CD14-positive monocyte (primary cell): ENCODE results near the gene SYNDIG1L. TPM values are rescaled to one million over a fixed set of nuclear protein-coding genes. Genes with fewer than 3 reads are reported as not detected.
A peak's percentile ranks its signal among the peaks of the same experiment; 100 is the strongest.

ENCODE experiments used
- DNase-seq, 3 donors: peaks; one replicate each; pipeline ENCODE4 v3.0.0-alpha.2; 2011 to 2022
- H2AFZ ChIP-seq: 2 replicates; pipeline ENCODE4 v1.6.0; 2012; ENCODE audit warnings: mild to moderate bottlenecking, low read depth, low read length, inconsistent platforms; ENCODE audit not compliant: insufficient read depth, poor library complexity, severe bottlenecking
- H3K27ac ChIP-seq, 2 donors: 1 replicate in 1 of 2; 2 replicates in 1 of 2; pipeline ENCODE4 v1.5.1; 2012 to 2013; ENCODE audit warnings: low read length in 2 of 2, control low read depth in 1 of 2, inconsistent platforms in 1 of 2, low read depth in 1 of 2, mild to moderate bottlenecking in 1 of 2
- H3K27me3 ChIP-seq, 2 donors: one replicate each; pipeline versions ENCODE4 v1.6.0 to v1.6.1; 2011 to 2013; ENCODE audit warnings: low read length in 2 of 2; ENCODE audit not compliant: control insufficient read depth in 2 of 2, insufficient read depth in 2 of 2
- H3K36me3 ChIP-seq, 2 donors: replicated peaks in 1 of 2; 1 replicate in 1 of 2; 2 replicates in 1 of 2; pipeline versions ENCODE4 v1.5.1 to v1.6.1; 2012 to 2013; ENCODE audit warnings: low read length in 2 of 2, control low read depth in 1 of 2, inconsistent platforms in 1 of 2, mild to moderate bottlenecking in 1 of 2; ENCODE audit not compliant: insufficient read depth in 2 of 2, control insufficient read depth in 1 of 2
- H3K4me1 ChIP-seq, 2 donors: 1 replicate in 1 of 2; 2 replicates in 1 of 2; pipeline versions ENCODE4 v1.5.1 to v1.6.1; 2012 to 2013; ENCODE audit warnings: low read length in 2 of 2, control low read depth in 1 of 2, inconsistent platforms in 1 of 2, mild to moderate bottlenecking in 1 of 2, moderate library complexity in 1 of 2; ENCODE audit not compliant: insufficient read depth in 2 of 2, control insufficient read depth in 1 of 2
- H3K4me2 ChIP-seq: replicated peaks from 2 replicates; pipeline ENCODE3; 2012; ENCODE audit warnings: low read length, moderate library complexity, mild to moderate bottlenecking; ENCODE audit not compliant: poor library complexity, severe bottlenecking; ENCODE audit errors: extremely low read depth
- H3K4me3 ChIP-seq, 3 experiments: fragments of 200-600 bp in 1 of 3; sonication (generic) in 1 of 3; replicated peaks in 1 of 3; 1 replicate in 2 of 3; 2 replicates in 1 of 3; pipeline ENCODE4 v1.5.1; 2011 to 2013; ENCODE audit warnings: low read length in 3 of 3, mild to moderate bottlenecking in 3 of 3, control low read depth in 2 of 3, low read depth in 2 of 3, inconsistent platforms in 1 of 3, moderate library complexity in 1 of 3
- H3K79me2 ChIP-seq: 2 replicates; pipeline ENCODE4 v1.6.0; 2012; ENCODE audit warnings: mild to moderate bottlenecking, control low read depth, inconsistent platforms, low read length, moderate library complexity; ENCODE audit not compliant: insufficient read depth
- H3K9ac ChIP-seq: 2 replicates; pipeline ENCODE4 v1.6.0; 2017; ENCODE audit warnings: low read length, mild to moderate bottlenecking; ENCODE audit not compliant: insufficient read depth, poor library complexity, severe bottlenecking
- H3K9me3 ChIP-seq, 2 donors: replicated peaks in 1 of 2; 1 replicate in 1 of 2; 2 replicates in 1 of 2; pipeline versions ENCODE4 v1.5.1 to v1.6.1; 2012 to 2013; ENCODE audit warnings: low read length in 2 of 2, control low read depth in 1 of 2; ENCODE audit not compliant: control insufficient read depth in 1 of 2, insufficient read depth in 1 of 2
- H4K20me1 ChIP-seq: 2 replicates; pipeline ENCODE4 v1.6.0; 2012; ENCODE audit warnings: mild to moderate bottlenecking, low read length, control low read depth, moderate library complexity; ENCODE audit not compliant: insufficient read depth
- H3K27ac Mint-ChIP-seq, 7 donors: one replicate each; pipeline ENCODE4 v1.8.0; 2020; ENCODE audit warnings: mild to moderate bottlenecking in 7 of 7, mixed read lengths in 7 of 7, moderate library complexity in 6 of 7, inconsistent platforms in 2 of 7
- H3K27me3 Mint-ChIP-seq, 3 donors: one replicate each; pipeline ENCODE4 v1.8.0; 2021 to 2022; ENCODE audit warnings: low read depth in 3 of 3, mild to moderate bottlenecking in 3 of 3, mixed read lengths in 3 of 3, moderate library complexity in 3 of 3, inconsistent platforms in 1 of 3
- H3K36me3 Mint-ChIP-seq, 2 donors: one replicate each; pipeline ENCODE4 v1.8.0; 2020; ENCODE audit warnings: mixed read lengths in 2 of 2, inconsistent platforms in 1 of 2, mild to moderate bottlenecking in 1 of 2
- H3K4me1 Mint-ChIP-seq: one replicate; pipeline ENCODE4 v1.8.0; 2020; ENCODE audit warnings: mild to moderate bottlenecking, mixed read lengths
- H3K4me3 Mint-ChIP-seq, 2 donors: one replicate each; pipeline ENCODE4 v1.8.0; 2020; ENCODE audit warnings: mild to moderate bottlenecking in 2 of 2, mixed read lengths in 2 of 2, moderate library complexity in 1 of 2
- H3K9me3 Mint-ChIP-seq, 7 donors: one replicate each; pipeline ENCODE4 v1.8.0; 2020 to 2022; ENCODE audit warnings: mixed read lengths in 7 of 7, mild to moderate bottlenecking in 6 of 7, moderate library complexity in 6 of 7, inconsistent platforms in 2 of 7
- CTCF ChIP-seq: fragments of 200-600 bp; IDR thresholded peaks from one replicate; pipeline ENCODE4 v1.8.0; 2022; ENCODE audit warnings: antibody characterized with exemption, mild to moderate bottlenecking
- WGBS: methylation state at CpG from one replicate; pipeline ENCODE4 v1.1.5; 2013; ENCODE audit warnings: missing lambda C conversion rate; ENCODE audit not compliant: insufficient coverage; 5-methylcytosine and 5-hydroxymethylcytosine counted together
- intact Hi-C, 2 donors: fragments of 100-400 bp; cut with micrococcal nuclease; formaldehyde crosslinking; loops; one replicate each; pipeline versions ENCODE4 v1.15.0 to v1.15.1; 2023
- polyA plus RNA-seq, 3 donors: library from polyadenylated mRNA; depleted of rRNA in 1 of 3; unstranded in 2 of 3; stranded (reverse) in 1 of 3; fragments of 300-500 nt in 2 of 3; fragments of >200 nt in 1 of 3; fragmentation: Illumina TruSeq in 2 of 3; gene quantifications; 1 replicate in 2 of 3; 2 replicates in 1 of 3; pipeline ENCODE4 v1.2.3, GENCODE V29; 2012 to 2021

Gene SYNDIG1L
- polyA plus RNA-seq, 3 donors, result not detected

- H4K20me1 ChIP-seq, result peaks cover 5% of the 10 kb centered on the region
- no peak for DNase-seq
- no peaks in the 10 kb centered on the region for H3K79me2 ChIP-seq
- Mint-ChIP-seq H3K27me3 (peaks cover 4 to 12% (median 4%) of the 10 kb centered on the region in 3 donors), H3K4me1 (peaks cover 4% of the 10 kb centered on the region), H3K27ac (no peak overlapping the region), H3K36me3 (no peaks in the 10 kb centered on the region), H3K9me3 (no peaks in the 10 kb centered on the region), H3K4me3 (no peak overlapping the region)
- H3K27ac ChIP-seq, result no peak overlapping the region
- no peak overlapping the region for H3K4me3 ChIP-seq
- intact Hi-C loops, result no loop called here
- H3K9ac ChIP-seq, result no peak overlapping the region
- no peak for TF ChIP-seq CTCF
- H3K4me2 ChIP-seq, result no peak overlapping the region
- no peaks in the 10 kb centered on the region for H3K9me3 ChIP-seq
- no peaks in the 10 kb centered on the region for H3K27me3 ChIP-seq
- H2AFZ ChIP-seq, result no peak overlapping the region
- no peaks in the 10 kb centered on the region for H3K4me1 ChIP-seq
- 51% methylated on average over 6 of the region's 6 CpGs for WGBS
- no peaks in the 10 kb centered on the region for H3K36me3 ChIP-seq
These were observed 34.0 kb upstream of the SYNDIG1L start for GRCh38 chr14:74459976-74460375.

- intact Hi-C loops, result no loop called here
- 75% methylated on average over 10 of the region's 10 CpGs for WGBS
- Mint-ChIP-seq H3K27ac (no peak overlapping the region), H3K4me1 (peaks cover 4% of the 10 kb centered on the region), H3K4me3 (no peak overlapping the region), H3K36me3 (no peaks in the 10 kb centered on the region), H3K27me3 (peaks cover 4 to 12% (median 4%) of the 10 kb centered on the region in 3 donors), H3K9me3 (peaks cover 0 to 1% (median 0%) of the 10 kb centered on the region in 7 donors)
- Histone ChIP-seq H3K27ac (no peak overlapping the region), H3K36me3 (no peaks in the 10 kb centered on the region), H3K9ac (no peak overlapping the region), H3K4me1 (no peaks in the 10 kb centered on the region), H3K9me3 (no peaks in the 10 kb centered on the region), H4K20me1 (peaks cover 5% of the 10 kb centered on the region), H2AFZ (no peak overlapping the region), H3K27me3 (no peaks in the 10 kb centered on the region), H3K4me3 (no peak overlapping the region), H3K4me2 (no peak overlapping the region), H3K79me2 (no peaks in the 10 kb centered on the region)
- peak; percentile 71 for TF ChIP-seq CTCF
- DNase-seq, result peak; percentile 24 to 36 (median 33)
These were observed 33.4 kb upstream of the SYNDIG1L start for GRCh38 chr14:74459289-74459946.
